ENCODE results near the gene STUB1.

DNA sequence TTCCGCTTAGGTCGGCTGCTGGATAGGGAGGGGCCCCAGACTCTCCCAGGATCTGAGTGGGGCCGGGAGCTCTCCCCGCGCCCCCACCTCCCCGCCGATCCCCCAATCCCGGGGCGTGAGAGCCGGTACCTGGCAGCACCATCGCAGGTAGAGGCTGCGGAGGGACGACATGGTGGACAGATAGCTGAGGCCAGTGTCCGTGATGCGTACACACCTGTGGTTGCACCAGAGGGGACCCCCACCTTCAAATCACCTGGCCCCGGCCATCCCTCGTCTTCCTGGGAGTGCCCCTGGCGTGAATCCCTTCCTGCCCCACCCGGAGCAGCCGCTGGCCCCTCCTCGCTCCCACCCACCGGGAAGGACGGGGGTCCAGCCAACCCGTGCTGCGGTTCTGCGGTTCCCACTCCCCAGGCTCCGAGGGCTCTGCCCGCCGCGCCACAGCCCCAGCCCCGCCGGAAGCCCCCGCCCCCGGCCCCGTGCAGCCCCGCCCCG, 14.7 kb downstream of the STUB1 start:
- TF ChIP-seq, protein P1, sequence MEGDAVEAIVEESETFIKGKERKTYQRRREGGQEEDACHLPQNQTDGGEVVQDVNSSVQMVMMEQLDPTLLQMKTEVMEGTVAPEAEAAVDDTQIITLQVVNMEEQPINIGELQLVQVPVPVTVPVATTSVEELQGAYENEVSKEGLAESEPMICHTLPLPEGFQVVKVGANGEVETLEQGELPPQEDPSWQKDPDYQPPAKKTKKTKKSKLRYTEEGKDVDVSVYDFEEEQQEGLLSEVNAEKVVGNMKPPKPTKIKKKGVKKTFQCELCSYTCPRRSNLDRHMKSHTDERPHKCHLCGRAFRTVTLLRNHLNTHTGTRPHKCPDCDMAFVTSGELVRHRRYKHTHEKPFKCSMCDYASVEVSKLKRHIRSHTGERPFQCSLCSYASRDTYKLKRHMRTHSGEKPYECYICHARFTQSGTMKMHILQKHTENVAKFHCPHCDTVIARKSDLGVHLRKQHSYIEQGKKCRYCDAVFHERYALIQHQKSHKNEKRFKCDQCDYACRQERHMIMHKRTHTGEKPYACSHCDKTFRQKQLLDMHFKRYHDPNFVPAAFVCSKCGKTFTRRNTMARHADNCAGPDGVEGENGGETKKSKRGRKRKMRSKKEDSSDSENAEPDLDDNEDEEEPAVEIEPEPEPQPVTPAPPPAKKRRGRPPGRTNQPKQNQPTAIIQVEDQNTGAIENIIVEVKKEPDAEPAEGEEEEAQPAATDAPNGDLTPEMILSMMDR (conservative IDR thresholded peaks at IDR 0.05; ENCODE audit: low read depth in 2 of 2) = no peak
- TF ChIP-seq CREB1 (CRISPR knock-in tag; IDR thresholded peaks at IDR 0.05; ENCODE audit: low read depth) (no peak), POLR2AphosphoS5 (IDR thresholded peaks at IDR 0.05; ENCODE audit: low read depth) (no peak), ZNF114 (CRISPR knock-in tag; IDR thresholded peaks at IDR 0.05) (no peak), JUNB (IDR thresholded peaks at IDR 0.05; ENCODE audit: unreplicated experiment) (no peak), EZH2 (IDR thresholded peaks at IDR 0.05; ENCODE audit: low read depth, unreplicated experiment) (no peak), EZH2phosphoT487 (IDR thresholded peaks at IDR 0.05; ENCODE audit: unreplicated experiment) (no peak)
- TF ChIP-seq, protein P2, sequence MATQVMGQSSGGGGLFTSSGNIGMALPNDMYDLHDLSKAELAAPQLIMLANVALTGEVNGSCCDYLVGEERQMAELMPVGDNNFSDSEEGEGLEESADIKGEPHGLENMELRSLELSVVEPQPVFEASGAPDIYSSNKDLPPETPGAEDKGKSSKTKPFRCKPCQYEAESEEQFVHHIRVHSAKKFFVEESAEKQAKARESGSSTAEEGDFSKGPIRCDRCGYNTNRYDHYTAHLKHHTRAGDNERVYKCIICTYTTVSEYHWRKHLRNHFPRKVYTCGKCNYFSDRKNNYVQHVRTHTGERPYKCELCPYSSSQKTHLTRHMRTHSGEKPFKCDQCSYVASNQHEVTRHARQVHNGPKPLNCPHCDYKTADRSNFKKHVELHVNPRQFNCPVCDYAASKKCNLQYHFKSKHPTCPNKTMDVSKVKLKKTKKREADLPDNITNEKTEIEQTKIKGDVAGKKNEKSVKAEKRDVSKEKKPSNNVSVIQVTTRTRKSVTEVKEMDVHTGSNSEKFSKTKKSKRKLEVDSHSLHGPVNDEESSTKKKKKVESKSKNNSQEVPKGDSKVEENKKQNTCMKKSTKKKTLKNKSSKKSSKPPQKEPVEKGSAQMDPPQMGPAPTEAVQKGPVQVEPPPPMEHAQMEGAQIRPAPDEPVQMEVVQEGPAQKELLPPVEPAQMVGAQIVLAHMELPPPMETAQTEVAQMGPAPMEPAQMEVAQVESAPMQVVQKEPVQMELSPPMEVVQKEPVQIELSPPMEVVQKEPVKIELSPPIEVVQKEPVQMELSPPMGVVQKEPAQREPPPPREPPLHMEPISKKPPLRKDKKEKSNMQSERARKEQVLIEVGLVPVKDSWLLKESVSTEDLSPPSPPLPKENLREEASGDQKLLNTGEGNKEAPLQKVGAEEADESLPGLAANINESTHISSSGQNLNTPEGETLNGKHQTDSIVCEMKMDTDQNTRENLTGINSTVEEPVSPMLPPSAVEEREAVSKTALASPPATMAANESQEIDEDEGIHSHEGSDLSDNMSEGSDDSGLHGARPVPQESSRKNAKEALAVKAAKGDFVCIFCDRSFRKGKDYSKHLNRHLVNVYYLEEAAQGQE (IDR thresholded peaks at IDR 0.05; ENCODE audit: unreplicated experiment) = no peak
- TF ChIP-seq, protein P3, sequence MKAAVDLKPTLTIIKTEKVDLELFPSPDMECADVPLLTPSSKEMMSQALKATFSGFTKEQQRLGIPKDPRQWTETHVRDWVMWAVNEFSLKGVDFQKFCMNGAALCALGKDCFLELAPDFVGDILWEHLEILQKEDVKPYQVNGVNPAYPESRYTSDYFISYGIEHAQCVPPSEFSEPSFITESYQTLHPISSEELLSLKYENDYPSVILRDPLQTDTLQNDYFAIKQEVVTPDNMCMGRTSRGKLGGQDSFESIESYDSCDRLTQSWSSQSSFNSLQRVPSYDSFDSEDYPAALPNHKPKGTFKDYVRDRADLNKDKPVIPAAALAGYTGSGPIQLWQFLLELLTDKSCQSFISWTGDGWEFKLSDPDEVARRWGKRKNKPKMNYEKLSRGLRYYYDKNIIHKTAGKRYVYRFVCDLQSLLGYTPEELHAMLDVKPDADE (IDR thresholded peaks at IDR 0.05) = no peak
- TF ChIP-seq, protein P4, sequence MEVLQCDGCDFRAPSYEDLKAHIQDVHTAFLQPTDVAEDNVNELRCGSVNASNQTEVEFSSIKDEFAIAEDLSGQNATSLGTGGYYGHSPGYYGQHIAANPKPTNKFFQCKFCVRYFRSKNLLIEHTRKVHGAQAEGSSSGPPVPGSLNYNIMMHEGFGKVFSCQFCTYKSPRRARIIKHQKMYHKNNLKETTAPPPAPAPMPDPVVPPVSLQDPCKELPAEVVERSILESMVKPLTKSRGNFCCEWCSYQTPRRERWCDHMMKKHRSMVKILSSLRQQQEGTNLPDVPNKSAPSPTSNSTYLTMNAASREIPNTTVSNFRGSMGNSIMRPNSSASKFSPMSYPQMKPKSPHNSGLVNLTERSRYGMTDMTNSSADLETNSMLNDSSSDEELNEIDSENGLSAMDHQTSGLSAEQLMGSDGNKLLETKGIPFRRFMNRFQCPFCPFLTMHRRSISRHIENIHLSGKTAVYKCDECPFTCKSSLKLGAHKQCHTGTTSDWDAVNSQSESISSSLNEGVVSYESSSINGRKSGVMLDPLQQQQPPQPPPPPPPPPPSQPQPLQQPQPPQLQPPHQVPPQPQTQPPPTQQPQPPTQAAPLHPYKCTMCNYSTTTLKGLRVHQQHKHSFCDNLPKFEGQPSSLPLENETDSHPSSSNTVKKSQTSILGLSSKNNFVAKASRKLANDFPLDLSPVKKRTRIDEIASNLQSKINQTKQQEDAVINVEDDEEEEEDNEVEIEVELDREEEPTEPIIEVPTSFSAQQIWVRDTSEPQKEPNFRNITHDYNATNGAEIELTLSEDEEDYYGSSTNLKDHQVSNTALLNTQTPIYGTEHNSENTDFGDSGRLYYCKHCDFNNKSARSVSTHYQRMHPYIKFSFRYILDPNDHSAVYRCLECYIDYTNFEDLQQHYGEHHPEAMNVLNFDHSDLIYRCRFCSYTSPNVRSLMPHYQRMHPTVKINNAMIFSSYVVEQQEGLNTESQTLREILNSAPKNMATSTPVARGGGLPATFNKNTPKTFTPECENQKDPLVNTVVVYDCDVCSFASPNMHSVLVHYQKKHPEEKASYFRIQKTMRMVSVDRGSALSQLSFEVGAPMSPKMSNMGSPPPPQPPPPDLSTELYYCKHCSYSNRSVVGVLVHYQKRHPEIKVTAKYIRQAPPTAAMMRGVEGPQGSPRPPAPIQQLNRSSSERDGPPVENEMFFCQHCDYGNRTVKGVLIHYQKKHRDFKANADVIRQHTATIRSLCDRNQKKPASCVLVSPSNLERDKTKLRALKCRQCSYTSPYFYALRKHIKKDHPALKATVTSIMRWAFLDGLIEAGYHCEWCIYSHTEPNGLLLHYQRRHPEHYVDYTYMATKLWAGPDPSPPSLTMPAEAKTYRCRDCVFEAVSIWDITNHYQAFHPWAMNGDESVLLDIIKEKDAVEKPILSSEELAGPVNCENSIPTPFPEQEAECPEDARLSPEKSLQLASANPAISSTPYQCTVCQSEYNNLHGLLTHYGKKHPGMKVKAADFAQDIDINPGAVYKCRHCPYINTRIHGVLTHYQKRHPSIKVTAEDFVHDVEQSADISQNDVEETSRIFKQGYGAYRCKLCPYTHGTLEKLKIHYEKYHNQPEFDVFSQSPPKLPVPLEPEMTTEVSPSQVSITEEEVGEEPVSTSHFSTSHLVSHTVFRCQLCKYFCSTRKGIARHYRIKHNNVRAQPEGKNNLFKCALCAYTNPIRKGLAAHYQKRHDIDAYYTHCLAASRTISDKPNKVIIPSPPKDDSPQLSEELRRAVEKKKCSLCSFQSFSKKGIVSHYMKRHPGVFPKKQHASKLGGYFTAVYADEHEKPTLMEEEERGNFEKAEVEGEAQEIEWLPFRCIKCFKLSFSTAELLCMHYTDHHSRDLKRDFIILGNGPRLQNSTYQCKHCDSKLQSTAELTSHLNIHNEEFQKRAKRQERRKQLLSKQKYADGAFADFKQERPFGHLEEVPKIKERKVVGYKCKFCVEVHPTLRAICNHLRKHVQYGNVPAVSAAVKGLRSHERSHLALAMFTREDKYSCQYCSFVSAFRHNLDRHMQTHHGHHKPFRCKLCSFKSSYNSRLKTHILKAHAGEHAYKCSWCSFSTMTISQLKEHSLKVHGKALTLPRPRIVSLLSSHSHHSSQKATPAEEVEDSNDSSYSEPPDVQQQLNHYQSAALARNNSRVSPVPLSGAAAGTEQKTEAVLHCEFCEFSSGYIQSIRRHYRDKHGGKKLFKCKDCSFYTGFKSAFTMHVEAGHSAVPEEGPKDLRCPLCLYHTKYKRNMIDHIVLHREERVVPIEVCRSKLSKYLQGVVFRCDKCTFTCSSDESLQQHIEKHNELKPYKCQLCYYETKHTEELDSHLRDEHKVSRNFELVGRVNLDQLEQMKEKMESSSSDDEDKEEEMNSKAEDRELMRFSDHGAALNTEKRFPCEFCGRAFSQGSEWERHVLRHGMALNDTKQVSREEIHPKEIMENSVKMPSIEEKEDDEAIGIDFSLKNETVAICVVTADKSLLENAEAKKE (CRISPR knock-in tag; IDR thresholded peaks at IDR 0.05) = no peak

Data from GM23338 (cell line).